GM23248 (cell line): ENCODE results near the gene CFAP157. TPM values are rescaled to one million over a fixed set of nuclear protein-coding genes. Genes with fewer than 3 reads are reported as not detected.
A peak's percentile ranks its signal among the peaks of the same experiment; 100 is the strongest.

Experiments used
- DNase-seq: peaks from one replicate; pipeline ENCODE4 v3.0.0-alpha.2; 2015
- H2AFZ ChIP-seq: fragments of 200-600 bp; sonication (generic); 2 replicates; pipeline ENCODE4 v1.6.1; 2016; ENCODE audit warnings: antibody characterized with exemption
- H3F3A ChIP-seq: fragments of 200-600 bp; sonication (generic); 2 replicates; pipeline ENCODE4 v1.6.1; 2016; ENCODE audit warnings: mild to moderate bottlenecking, antibody characterized with exemption, mixed run types; ENCODE audit not compliant: insufficient read depth
- H3K27ac ChIP-seq: fragments of 200-600 bp; sonication (generic); 2 replicates; pipeline ENCODE4 v1.5.1; 2016; ENCODE audit warnings: mild to moderate bottlenecking
- H3K27me3 ChIP-seq: fragments of 200-600 bp; sonication (generic); replicated peaks from 2 replicates; pipeline ENCODE4 v1.6.1; 2016; ENCODE audit warnings: mild to moderate bottlenecking; ENCODE audit not compliant: insufficient read depth
- H3K36me3 ChIP-seq: fragments of 200-600 bp; sonication (generic); 2 replicates; pipeline ENCODE4 v1.6.1; 2016; ENCODE audit warnings: low read depth, mild to moderate bottlenecking
- H3K4me1 ChIP-seq: fragments of 200-600 bp; sonication (generic); 2 replicates; pipeline ENCODE4 v1.6.1; 2016; ENCODE audit warnings: mild to moderate bottlenecking; ENCODE audit not compliant: insufficient read depth
- H3K4me2 ChIP-seq: fragments of 200-600 bp; sonication (generic); one replicate; pipeline ENCODE4 v1.6.1; 2016; ENCODE audit warnings: mild to moderate bottlenecking; ENCODE audit not compliant: unreplicated experiment
- H3K4me3 ChIP-seq: fragments of 200-600 bp; sonication (generic); 2 replicates; pipeline ENCODE4 v1.5.1; 2016; ENCODE audit warnings: mild to moderate bottlenecking
- H3K79me2 ChIP-seq: fragments of 200-600 bp; sonication (generic); 2 replicates; pipeline ENCODE4 v1.6.1; 2016; ENCODE audit warnings: mild to moderate bottlenecking; ENCODE audit not compliant: insufficient read depth
- H3K9ac ChIP-seq: fragments of 200-600 bp; sonication (generic); 2 replicates; pipeline ENCODE4 v1.6.1; 2016; ENCODE audit warnings: mild to moderate bottlenecking
- H3K9me2 ChIP-seq: fragments of 200-600 bp; sonication (generic); 2 replicates; pipeline ENCODE4 v1.6.1; 2016; ENCODE audit warnings: mixed run types, mild to moderate bottlenecking, moderate library complexity; ENCODE audit not compliant: insufficient read depth
- H3K9me3 ChIP-seq: fragments of 200-600 bp; sonication (generic); one replicate; pipeline ENCODE4 v1.6.1; 2017; ENCODE audit warnings: low read depth
- H4K20me1 ChIP-seq: fragments of 200-600 bp; sonication (generic); 2 replicates; pipeline ENCODE4 v1.6.0; 2016; ENCODE audit not compliant: insufficient read depth
- EZH2 ChIP-seq: fragments of 200-600 bp; sonication (generic); IDR thresholded peaks from 2 replicates; pipeline ENCODE4 v1.6.1; 2018; ENCODE audit warnings: antibody characterized with exemption, mild to moderate bottlenecking; ENCODE audit not compliant: insufficient read depth, poor library complexity, severe bottlenecking
- EZH2phosphoT487 ChIP-seq: fragments of 200-600 bp; sonication (generic); IDR thresholded peaks from 2 replicates; pipeline ENCODE4 v1.6.1; 2018; ENCODE audit warnings: antibody characterized with exemption, moderate library complexity, mild to moderate bottlenecking, low read depth; ENCODE audit not compliant: insufficient read depth
- WGBS, 2 experiments: methylation state at CpG; one replicate each; pipeline ENCODE4 v1.1.6; 2015 to 2017; ENCODE audit warnings: low lambda C conversion rate in 2 of 2, low coverage in 1 of 2; ENCODE audit errors: missing lambda C conversion rate in 2 of 2; 5-methylcytosine and 5-hydroxymethylcytosine counted together
- in situ Hi-C: fragments of 300-500 bp; cut with MboI; formaldehyde crosslinking; loops from 2 replicates; pipeline ENCODE4 v1.15.0; 2020
- polyA plus RNA-seq: library from polyadenylated mRNA; unstranded; fragments of >200 nt; fragmentation: Nextera tagmentation; extraction: Ambion mirVana; gene quantifications from 2 replicates; pipeline ENCODE4 v1.2.1, GENCODE V29; 2016
- total RNA-seq: library from RNA; depleted of rRNA; stranded (reverse); fragments of >200 nt; shearing (Covaris generic); gene quantifications from 2 replicates; pipeline ENCODE4 v1.2.3, GENCODE V29; 2014

The CFAP157 gene
- total and polyA plus RNA-seq, 2 experiments from 2014 or later = 0.55 TPM; not detected in 1

DNA sequence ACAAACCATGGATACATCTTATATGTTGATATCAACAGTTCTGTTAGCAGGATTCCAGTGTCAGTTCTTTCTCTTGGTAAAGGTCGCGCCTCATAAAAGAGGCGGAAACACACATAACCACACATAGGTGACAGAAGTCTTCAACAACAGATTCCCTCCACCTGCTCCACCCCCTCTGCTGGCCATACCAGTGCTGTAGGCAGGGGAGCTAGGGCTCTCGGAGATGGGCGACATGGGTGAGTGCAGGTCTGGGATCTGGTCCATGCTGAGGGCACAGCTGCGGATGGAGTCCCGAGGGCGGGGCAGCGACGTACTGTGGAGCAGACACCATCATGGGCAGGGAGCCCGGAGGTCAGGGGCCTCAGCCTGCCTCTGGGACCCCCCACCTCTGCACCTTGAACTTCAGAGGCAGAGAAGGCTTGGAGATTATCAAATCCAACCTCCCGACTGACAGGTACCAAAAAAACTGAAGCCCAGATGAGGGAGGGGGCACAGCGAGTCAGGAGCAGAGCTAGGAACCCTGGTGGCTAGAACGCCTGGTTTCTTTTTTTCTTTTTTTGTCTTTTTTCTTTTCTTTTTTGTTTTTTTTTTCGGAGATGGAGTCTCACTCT lies 40.3 kb downstream of the CFAP157 start:
- Histone ChIP-seq H3K27me3 (no peaks in the 10 kb centered on the region; the same call in 1 of the 2 replicates), H3K4me2 (no peak overlapping the region), H3K9me3 (no peaks in the 10 kb centered on the region), H3K27ac (no peak overlapping the region), H3K9me2 (no peaks in the 10 kb centered on the region), H3K4me1 (no peaks in the 10 kb centered on the region), H3K79me2 (no peaks in the 10 kb centered on the region), H3K36me3 (no peaks in the 10 kb centered on the region), H3K9ac (no peak overlapping the region), H4K20me1 (no peaks in the 10 kb centered on the region), H3F3A (no peaks in the 10 kb centered on the region), H3K4me3 (no peak overlapping the region), H2AFZ (no peak overlapping the region)
- TF ChIP-seq EZH2phosphoT487 (no peak), EZH2 (no peak)
- no peak for DNase-seq
- in situ Hi-C loops = no loop called here
- 75 to 83% methylated on average over 15 of the region's 15 CpGs for WGBS, 2 experiments

DNA sequence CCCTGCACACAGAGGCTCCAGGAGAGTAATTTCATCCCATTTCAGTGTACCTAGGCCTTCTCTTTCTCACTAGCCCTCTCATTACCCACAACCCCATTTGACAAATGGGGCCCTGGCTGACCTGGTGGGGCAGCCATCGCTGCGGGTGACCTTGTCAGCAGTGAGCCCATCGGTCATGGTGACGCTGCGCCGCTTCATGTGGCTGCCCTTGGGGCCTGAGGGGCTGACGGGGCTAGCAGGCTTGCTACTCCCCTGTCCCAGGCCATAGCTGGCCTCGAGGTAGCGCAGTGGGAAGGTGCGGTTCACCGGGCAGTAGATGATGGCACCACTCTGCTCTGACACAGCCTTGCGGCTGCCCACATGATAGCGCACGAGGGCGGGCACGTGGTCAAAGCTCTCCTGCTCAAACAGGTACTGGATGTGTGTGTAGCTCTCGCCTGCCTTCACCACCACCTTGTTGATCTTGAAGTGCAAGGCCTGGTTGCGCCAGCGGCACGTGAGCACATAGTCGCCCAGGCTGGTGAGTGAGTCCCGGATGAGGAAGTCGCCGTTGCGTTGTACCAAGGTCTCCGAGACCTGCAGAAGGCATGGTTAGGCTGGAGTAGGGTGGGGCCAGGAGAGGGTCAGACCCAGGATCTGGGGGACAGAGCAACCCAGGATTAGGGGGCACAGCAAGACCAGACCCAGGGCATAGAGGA lies 42.5 kb downstream of the CFAP157 start:
- H3K9ac ChIP-seq = no peak overlapping the region
- DNase-seq = no peak
- H3K36me3 ChIP-seq = no peaks in the 10 kb centered on the region
- H3K4me2 ChIP-seq = no peak overlapping the region
- H3K9me3 ChIP-seq = no peaks in the 10 kb centered on the region
- 80 to 86% methylated on average over 22 to 26 of the region's 26 CpGs for WGBS, 2 experiments
- H3K79me2 ChIP-seq = no peaks in the 10 kb centered on the region
- TF ChIP-seq EZH2phosphoT487 (no peak), EZH2 (no peak)
- H3K9me2 ChIP-seq = no peaks in the 10 kb centered on the region
- H4K20me1 ChIP-seq = no peaks in the 10 kb centered on the region
- no peaks in the 10 kb centered on the region for H3F3A ChIP-seq
- in situ Hi-C loops = no loop called here
- peaks cover 18% of the 10 kb centered on the region for H3K27me3 ChIP-seq
- H2AFZ ChIP-seq = no peak overlapping the region
- H3K27ac ChIP-seq = no peak overlapping the region
- H3K4me1 ChIP-seq = no peaks in the 10 kb centered on the region
- H3K4me3 ChIP-seq = no peak overlapping the region

GRCh38 chr9:127751269-127752054 lies 44.7 kb downstream of the CFAP157 start:
- in situ Hi-C loops = no loop called here
- peak; percentile 54 for DNase-seq

GRCh38 chr9:127753148-127753547 lies 46.4 kb downstream of the CFAP157 start:
- in situ Hi-C loops = no loop called here
- no peaks in the 10 kb centered on the region for H3K9me3 ChIP-seq

More at GRCh38 chr9:127751269-127752054, 44.7 kb downstream of the CFAP157 start:
- Histone ChIP-seq H3K4me1 (no peaks in the 10 kb centered on the region), H3K9me2 (no peaks in the 10 kb centered on the region), H3F3A (no peaks in the 10 kb centered on the region), H2AFZ (no peak overlapping the region), H3K27ac (no peak overlapping the region), H3K36me3 (no peaks in the 10 kb centered on the region), H3K4me3 (no peak overlapping the region), H3K4me2 (no peak overlapping the region), H3K9me3 (no peaks in the 10 kb centered on the region), H3K79me2 (no peaks in the 10 kb centered on the region), H3K27me3 (peaks cover 29% of the 10 kb centered on the region), H4K20me1 (no peaks in the 10 kb centered on the region), H3K9ac (no peak overlapping the region)
- TF ChIP-seq EZH2phosphoT487 (no peak), EZH2 (no peak)
- 10 to 13% methylated on average over 10 of the region's 10 CpGs for WGBS, 2 experiments

More at GRCh38 chr9:127753148-127753547, 46.4 kb downstream of the CFAP157 start:
- H3K36me3 ChIP-seq = no peaks in the 10 kb centered on the region
- H3K4me3 ChIP-seq = no peak overlapping the region
- no peak overlapping the region for H3K4me2 ChIP-seq
- 64 to 67% methylated on average over 7 to 8 of the region's 8 CpGs for WGBS, 2 experiments
- TF ChIP-seq EZH2phosphoT487 = no peak
- TF ChIP-seq EZH2 = no peak
- H3K79me2 ChIP-seq = no peaks in the 10 kb centered on the region
- H3K27ac ChIP-seq = no peak overlapping the region
- no peaks in the 10 kb centered on the region for H3F3A ChIP-seq
- no peaks in the 10 kb centered on the region for H4K20me1 ChIP-seq
- H3K4me1 ChIP-seq = no peaks in the 10 kb centered on the region
- no peak for DNase-seq
- peaks cover 29% of the 10 kb centered on the region for H3K27me3 ChIP-seq
- H3K9ac ChIP-seq = no peak overlapping the region
- H2AFZ ChIP-seq = no peak overlapping the region
- no peaks in the 10 kb centered on the region for H3K9me2 ChIP-seq
